ENCODE measurements around the gene TICAM1. TPM values are rescaled to one million over a fixed set of nuclear protein-coding genes. Genes with fewer than 3 reads are reported as not detected.
A peak's percentile ranks its signal among the peaks of the same experiment; 100 is the strongest.

The TICAM1 gene
- total RNA-seq, 1 experiment from 2014 or later: 5.2 TPM

GRCh38 chr19:4772566-4772965 lies 58.9 kb downstream of the TICAM1 start:
- no peak for DNase-seq (ENCODE audit: low read depth)

GRCh38 chr19:4768934-4769777 lies 62.4 kb downstream of the TICAM1 start:
- peak; percentile 70 for DNase-seq (ENCODE audit: low read depth)

Other genes starting within 250 kb of the TICAM1 start
- gene TNFAIP8L1, start 192.2 kb downstream of the TICAM1 start, total RNA-seq (2014; rRNA removed; shearing (Covaris generic)): 2.7 and 3.3 TPM in 2 replicates
- gene MYDGF, start 161.4 kb downstream of the TICAM1 start, total RNA-seq (2014; rRNA removed; shearing (Covaris generic)): 276 and 367 TPM in 2 replicates
- 67.0 and 71.4 TPM in 2 replicates for gene DPP9, start 107.9 kb downstream of the TICAM1 start, total RNA-seq (2014; rRNA removed; shearing (Covaris generic))
- gene FEM1A, start 40.0 kb downstream of the TICAM1 start, total RNA-seq (2014; rRNA removed; shearing (Covaris generic)): 7.5 and 11.0 TPM in 2 replicates
- 165 and 222 TPM in 2 replicates for gene PLIN3, start 36.0 kb upstream of the TICAM1 start, total RNA-seq (2014; rRNA removed; shearing (Covaris generic))
- not detected in 2 replicates for gene ARRDC5, start 71.2 kb upstream of the TICAM1 start, total RNA-seq (2014; rRNA removed; shearing (Covaris generic))
- 35.7 and 60.1 TPM in 2 replicates for gene UHRF1, start 77.8 kb upstream of the TICAM1 start, total RNA-seq (2014; rRNA removed; shearing (Covaris generic))
- 9.8 and 24.9 TPM in 2 replicates for gene KDM4B, start 137.4 kb upstream of the TICAM1 start, total RNA-seq (2014; rRNA removed; shearing (Covaris generic))

All from M059J (cell line).